GM18517 (cell line): ENCODE data around the gene MPPED1.

Experiments
- ATAC-seq: cut with Tn5 transposase; IDR thresholded peaks from one replicate; pipeline ENCODE4 v1.9.1; 2021; ENCODE audit warnings: mild to moderate bottlenecking, moderate library complexity; ENCODE audit not compliant: unreplicated experiment

MPPED1 gene

GRCh38 chr22:43491177-43491576, 79.4 kb downstream of the MPPED1 start:
- no peak for ATAC-seq

DNA sequence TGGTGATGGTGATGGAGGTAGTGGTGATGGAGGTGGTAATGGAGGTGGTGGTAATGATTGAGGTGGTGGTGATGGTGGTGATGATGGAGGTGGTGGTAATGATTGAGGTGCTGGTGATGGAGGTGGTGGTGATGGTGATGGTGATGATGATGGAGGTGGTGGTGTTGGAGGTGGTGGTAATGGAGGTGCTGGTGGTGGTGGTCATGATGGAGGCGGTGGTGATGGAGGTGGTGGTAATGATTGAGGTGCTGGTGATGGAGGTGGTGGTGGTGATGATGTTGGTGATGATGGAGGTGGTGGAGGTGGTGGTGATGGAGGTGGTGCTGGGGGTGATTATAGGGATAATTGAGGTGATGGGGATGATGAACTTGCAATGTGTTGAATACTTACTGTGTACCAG, 79.9 kb downstream of the MPPED1 start:
- ATAC-seq, result no peak

DNA sequence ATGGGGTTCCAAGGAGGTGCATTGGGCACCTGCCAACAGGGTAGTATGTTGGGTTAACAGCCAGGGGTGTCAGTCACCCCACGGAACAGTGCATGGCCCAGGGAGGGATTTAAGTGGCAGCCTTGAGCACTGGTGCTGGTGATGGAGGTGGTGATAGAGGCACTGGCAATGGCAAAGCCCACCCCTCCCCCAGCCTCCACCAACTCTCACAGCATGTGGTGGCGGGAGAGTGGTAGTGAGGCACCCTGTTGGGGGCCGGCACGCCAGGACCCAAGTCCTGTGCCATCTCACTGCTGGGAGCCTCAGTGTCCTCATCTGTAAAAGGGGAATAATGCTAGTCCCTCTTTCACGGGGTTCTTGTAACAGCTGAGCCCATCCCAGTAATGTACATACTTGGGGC, 81.5 kb downstream of the MPPED1 start:
- ATAC-seq, result no peak

GRCh38 chr22:43497956-43498855, 86.4 kb downstream of the MPPED1 start:
- no peak for ATAC-seq

GRCh38 chr22:43498856-43499253, 87.0 kb downstream of the MPPED1 start:
- no peak for ATAC-seq

DNA sequence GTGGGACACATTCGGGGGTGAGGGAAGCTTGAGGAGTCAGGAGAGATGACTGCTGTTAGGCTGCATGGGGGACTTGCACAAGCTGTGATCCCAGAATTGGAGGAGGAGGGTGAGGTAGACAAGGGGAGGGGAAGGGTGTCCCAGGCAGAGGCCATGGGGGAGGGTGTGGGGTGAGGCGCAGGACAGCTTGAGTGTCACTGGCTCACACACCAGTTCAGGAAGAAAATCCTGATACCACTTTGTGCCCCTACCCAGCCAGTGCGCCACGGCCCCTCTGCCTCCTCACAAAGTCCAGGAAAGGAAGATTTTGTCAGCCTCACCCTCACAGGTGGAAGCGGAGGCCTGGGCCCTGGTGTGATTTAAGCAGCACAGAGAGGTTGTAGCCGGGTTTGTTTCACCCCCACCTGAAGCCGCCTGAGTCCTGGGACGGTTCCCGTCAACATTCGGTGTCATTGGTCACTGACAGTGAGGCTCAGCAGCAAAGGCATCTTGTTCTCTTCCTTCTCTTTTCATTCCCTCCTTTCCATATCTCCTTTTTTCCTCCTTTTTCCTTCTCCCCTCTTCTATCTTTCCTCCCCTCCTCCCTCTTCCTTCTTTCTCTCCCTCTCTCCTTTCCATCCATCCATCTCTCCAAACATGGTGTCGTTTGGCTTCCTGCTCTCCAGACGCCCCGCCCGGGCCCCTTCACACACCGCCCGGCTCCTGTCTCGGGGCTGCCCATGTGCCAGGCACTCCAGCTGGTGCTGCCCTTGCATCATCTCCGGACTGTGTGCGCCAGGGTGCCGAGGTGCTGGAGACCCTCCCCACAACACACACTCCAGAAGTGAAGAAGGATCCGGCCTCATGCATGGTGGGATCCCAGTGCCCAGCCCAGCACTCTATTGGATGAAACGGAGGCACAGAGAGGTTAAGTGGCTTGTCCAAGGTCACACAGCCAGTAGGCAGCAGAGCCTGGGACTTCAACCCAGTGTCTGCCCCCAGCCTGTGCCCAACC, 89.3 kb downstream of the MPPED1 start:
- no peak for ATAC-seq

DNA sequence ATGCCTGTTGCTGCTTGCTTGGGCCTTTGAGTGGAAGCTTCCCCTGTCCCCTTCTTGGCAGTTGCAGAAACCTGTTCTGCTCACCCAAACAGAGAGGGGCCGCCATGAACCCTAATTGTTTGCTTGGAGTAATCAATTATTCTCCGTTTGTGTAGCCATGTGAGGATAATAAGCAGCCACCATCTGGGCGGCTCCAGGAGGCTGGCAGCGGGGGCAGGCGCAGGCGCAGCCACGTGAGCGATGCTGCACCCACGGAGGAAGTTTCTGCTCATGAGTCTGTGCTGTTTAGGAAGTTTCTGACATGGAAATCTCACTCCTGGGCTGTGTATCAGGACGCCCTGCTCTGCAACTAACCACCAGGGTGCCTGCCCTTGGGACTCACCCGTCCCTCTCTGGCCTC, 90.1 kb downstream of the MPPED1 start:
- ATAC-seq, result no peak

- no peak for ATAC-seq
Measured at GRCh38 chr22:43502306-43502874, 90.6 kb downstream of the MPPED1 start.

DNA sequence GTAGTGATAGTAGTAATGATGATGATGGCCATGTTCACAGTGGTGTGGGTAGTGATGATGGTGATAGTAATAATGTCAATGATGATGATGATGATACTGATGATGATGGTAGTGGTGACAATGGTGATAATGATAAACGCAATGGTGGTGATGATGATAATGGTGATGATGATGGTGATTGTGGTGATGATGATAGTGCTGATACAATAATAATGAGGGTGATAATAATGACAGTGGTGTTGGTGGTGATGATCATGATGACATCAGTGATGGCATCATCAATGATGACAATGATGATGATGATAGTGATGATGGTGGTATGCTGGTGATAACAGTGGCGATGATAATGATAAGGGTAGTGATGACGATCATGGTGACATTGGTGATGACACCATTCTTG, 92.3 kb downstream of the MPPED1 start:
- no peak for ATAC-seq

DNA sequence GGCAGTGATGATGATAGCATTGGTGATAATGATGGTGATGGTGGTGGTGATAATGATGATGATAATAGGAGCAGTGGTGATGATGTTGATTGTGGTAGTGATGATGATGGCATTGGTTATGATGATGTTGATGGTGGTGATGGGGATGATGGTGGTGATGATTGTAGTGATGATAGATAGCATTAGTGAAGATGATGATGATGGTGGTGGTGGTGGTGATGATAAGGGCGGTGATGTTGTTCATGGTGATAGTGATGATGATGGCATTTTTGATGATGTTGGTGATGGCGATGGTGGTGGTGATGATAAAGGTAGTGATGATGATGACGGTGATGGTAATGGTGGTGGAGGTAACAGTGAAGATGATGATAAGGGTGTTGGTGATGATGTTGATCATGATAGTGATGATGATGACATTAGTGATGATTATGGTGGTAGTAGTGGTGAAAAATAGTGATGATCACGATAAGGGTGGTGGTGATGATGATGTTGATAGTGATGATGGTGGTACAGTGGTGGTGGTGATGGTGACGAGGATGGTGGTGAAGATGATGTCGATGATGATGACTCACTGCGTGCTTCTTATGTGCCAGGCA, 93.0 kb downstream of the MPPED1 start:
- no peak for ATAC-seq

GRCh38 chr22:43505423-43505822, 93.6 kb downstream of the MPPED1 start:
- ATAC-seq, result no peak

DNA sequence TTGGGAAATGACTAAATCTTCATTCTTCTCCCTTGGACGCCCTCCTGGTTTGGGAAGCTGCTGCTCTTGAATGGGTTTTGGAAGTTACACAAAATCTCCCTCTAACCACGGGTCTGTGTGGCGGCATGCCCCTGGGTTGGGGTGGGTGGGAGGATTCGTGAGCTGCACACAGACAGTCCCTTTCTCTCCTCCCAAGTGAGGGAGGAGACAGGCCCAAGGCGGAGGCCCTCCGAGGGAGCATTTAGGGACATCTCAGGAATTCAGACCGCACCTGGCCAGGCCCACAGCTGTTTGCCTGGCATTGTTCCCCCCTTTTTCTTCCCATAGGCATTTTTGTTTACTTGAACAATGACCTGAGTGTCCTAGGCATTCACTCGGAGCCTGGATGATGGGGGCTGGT, 94.1 kb downstream of the MPPED1 start:
- ATAC-seq, result no peak

- no peak for ATAC-seq
Measured at GRCh38 chr22:43506487-43506886, 94.7 kb downstream of the MPPED1 start.

DNA sequence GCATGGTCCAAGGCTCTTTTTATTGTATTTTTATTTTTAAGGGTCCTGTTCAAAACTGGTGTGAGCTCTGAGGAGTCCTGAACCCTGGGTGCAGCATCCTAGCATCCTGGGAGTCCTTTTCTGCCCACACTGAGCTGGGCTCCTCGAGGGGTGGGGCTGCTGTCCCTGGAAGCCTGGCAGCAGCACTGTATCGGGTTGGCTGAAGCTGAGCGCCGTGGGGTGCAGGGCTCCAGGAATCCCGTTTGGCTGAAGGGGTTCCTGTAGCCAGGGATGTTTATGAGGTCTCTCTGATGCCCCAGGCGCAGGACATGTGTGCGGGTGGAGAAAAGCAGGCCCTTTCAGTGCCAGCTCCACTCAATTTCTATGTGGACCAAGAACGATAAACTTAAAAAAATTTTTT, 95.4 kb downstream of the MPPED1 start:
- ATAC-seq, result no peak

DNA sequence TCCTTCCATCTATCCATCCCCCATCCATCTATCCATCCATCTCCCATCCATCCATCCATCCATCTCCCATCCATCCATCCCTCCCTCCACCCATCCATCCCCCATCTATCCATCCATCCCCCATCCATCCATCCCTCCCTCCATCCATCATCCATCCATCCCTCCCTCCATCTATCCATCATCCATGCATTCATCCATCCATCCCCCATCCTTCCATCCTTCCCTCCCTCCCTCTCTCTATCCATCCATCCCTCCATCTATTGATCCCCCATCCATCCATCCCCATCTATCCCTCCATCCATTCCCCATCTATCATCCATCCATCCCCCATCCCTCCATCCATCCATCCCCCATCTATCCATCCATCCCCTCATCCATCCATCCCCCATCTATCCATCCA, 96.7 kb downstream of the MPPED1 start:
- no peak for ATAC-seq

DNA sequence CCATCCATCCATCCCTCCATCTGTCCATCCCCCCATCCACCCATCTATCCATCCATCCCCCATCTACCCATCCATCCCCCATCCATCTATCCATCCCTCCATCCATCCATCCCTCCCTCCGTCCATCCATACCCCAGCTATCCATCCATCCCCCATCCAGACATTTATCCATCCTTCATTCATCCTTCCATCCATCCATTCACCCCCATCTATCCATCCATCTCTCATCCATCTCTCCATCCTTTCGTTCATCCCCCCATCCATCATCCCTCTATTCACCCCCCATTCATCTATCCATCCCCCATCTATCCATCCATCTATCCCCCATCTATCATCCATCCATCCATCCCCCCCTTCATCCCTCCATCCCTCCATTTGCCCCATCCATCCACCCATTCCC, 97.5 kb downstream of the MPPED1 start:
- ATAC-seq, result no peak

- no peak for ATAC-seq
Measured at GRCh38 chr22:43510281-43511070, 98.7 kb downstream of the MPPED1 start.

DNA sequence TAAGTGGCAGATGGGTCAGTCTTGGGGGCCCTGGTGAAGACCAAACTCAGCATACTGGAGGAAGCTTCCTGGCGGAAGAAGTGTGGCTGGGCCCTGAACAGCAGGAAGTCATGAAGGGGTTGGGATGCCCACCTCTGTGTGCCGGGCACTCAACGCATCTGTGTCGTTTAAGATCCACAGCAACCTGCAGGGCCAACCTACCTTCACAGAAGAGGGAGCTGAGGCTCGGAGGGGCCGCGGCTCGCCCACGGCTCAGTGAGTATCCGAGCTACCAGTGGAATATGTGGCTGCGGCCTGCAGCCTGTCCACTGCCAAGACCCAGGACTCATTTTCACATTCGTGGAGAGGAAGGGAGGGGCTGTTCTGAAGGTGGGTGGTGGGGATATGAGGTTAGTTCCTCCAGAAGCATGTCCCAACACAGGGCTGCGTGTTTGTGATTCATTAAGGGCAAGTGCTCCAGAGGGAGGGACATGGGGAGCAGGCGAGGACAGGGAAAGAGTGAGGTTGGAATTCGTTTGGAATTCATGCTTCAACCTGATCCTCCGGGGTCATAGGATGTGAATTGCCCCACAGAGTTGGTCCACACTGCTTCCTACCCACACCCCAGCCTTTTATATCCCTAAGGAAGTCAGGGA, 99.6 kb downstream of the MPPED1 start:
- ATAC-seq, result no peak

GRCh38 chr22:43512279-43512678, 100.5 kb downstream of the MPPED1 start:
- no peak for ATAC-seq
